Tibial nerve (tissue), 4 donors: ENCODE results near the gene KIF1A. TPM values are rescaled to one million over a fixed set of nuclear protein-coding genes. Genes with fewer than 3 reads are reported as not detected.

Experiments
- DNase-seq, 2 donors: peaks; one replicate each; pipeline ENCODE4 v3.0.0-alpha.2; 2019; ENCODE audit warnings: low spot score in 2 of 2
- H3K27ac ChIP-seq, 4 donors: fragments of 200-600 bp; sonication (generic) in 3 of 4; one replicate each; pipeline ENCODE4 v1.5.1; 2017 to 2019; ENCODE audit warnings: mild to moderate bottlenecking in 1 of 4
- H3K27me3 ChIP-seq, 2 donors: fragments of 200-600 bp; sonication (generic) in 1 of 2; one replicate each; pipeline versions ENCODE4 v1.5.1 to v1.6.0; 2017 to 2019
- H3K36me3 ChIP-seq, 3 donors: fragments of 200-600 bp; sonication (generic); one replicate each; pipeline ENCODE4 v1.5.1; 2018 to 2019
- H3K4me1 ChIP-seq, 4 donors: fragments of 200-600 bp; sonication (generic) in 3 of 4; one replicate each; pipeline ENCODE4 v1.5.1; 2017 to 2019
- H3K4me3 ChIP-seq, 4 donors: fragments of 200-600 bp; sonication (generic) in 3 of 4; one replicate each; pipeline ENCODE4 v1.5.1; 2017 to 2019; ENCODE audit warnings: mild to moderate bottlenecking in 1 of 4, moderate library complexity in 1 of 4
- H3K9me3 ChIP-seq, 4 donors: fragments of 200-600 bp; sonication (generic) in 3 of 4; one replicate each; pipeline ENCODE4 v1.5.1; 2017 to 2019
- CTCF ChIP-seq, 5 experiments: fragments of 200-600 bp in 3 of 5; fragments of 450-650 bp in 2 of 5; sonication (generic) in 3 of 5; IDR thresholded peaks; one replicate each; pipeline ENCODE4 v1.5.1; 2016 to 2019; ENCODE audit warnings: antibody characterized with exemption in 5 of 5, mild to moderate bottlenecking in 3 of 5, moderate library complexity in 2 of 5
- EP300 ChIP-seq, 2 donors: sonication (generic); formaldehyde crosslinking; IDR thresholded peaks; one replicate each; pipeline ENCODE4 v1.6.1; 2017; ENCODE audit warnings: antibody characterized with exemption in 2 of 2, mild to moderate bottlenecking in 1 of 2
- POLR2A ChIP-seq, 2 donors: fragments of 450-650 bp; IDR thresholded peaks; one replicate each; pipeline ENCODE4 v1.6.1; 2017; ENCODE audit warnings: antibody characterized with exemption in 2 of 2, mild to moderate bottlenecking in 2 of 2, moderate library complexity in 2 of 2
- WGBS, 2 donors: methylation state at CpG; one replicate each; pipeline ENCODE4 v1.1.5; 2018; 5-methylcytosine and 5-hydroxymethylcytosine counted together
- total RNA-seq, 4 donors: library from RNA; depleted of rRNA; stranded (reverse); fragments of >200 nt; gene quantifications; one replicate each; pipeline ENCODE4 v1.1.0, GENCODE V29; 2016

KIF1A gene
- total RNA-seq, 4 donors from 2014 or later: 31.9 to 82.2 (median 45.3) TPM

- no peak for TF ChIP-seq CTCF (IDR thresholded peaks at IDR 0.05)
- no peak for TF ChIP-seq POLR2A (IDR thresholded peaks at IDR 0.05)
- TF ChIP-seq EP300 (IDR thresholded peaks at IDR 0.05): no peak
- WGBS, 2 donors: 66 to 70% methylated on average over 16 to 17 of the region's 17 CpGs
- H3K36me3 ChIP-seq: no peaks in the 10 kb centered on the region
- H3K27me3 ChIP-seq: peaks cover 0 to 5% of the 10 kb centered on the region in 2 donors
- DNase-seq: no peak
- H3K9me3 ChIP-seq: no peaks in the 10 kb centered on the region
- H3K4me3 ChIP-seq: no peak overlapping the region
- peaks cover 0 to 9% (median 6%) of the 10 kb centered on the region in 4 donors for H3K4me1 ChIP-seq
- H3K27ac ChIP-seq: peak overlapping the region in 2 of 4 donors; percentile 55 to 68
Measured at GRCh38 chr2:240794178-240794721, 25.8 kb downstream of the KIF1A start.

GRCh38 chr2:240793313-240794177 lies 26.5 kb downstream of the KIF1A start:
- peaks cover 0 to 3% of the 10 kb centered on the region in 2 donors for H3K27me3 ChIP-seq
- no peak overlapping the region for H3K4me3 ChIP-seq
- 79 to 84% methylated on average over 9 to 19 of the region's 21 CpGs for WGBS, 2 donors
- H3K36me3 ChIP-seq: no peaks in the 10 kb centered on the region
- no peak for DNase-seq
- no peak for TF ChIP-seq POLR2A (IDR thresholded peaks at IDR 0.05)
- TF ChIP-seq CTCF (IDR thresholded peaks at IDR 0.05): no peak
- no peak for TF ChIP-seq EP300 (IDR thresholded peaks at IDR 0.05)
- peaks cover 0 to 6% (median 1%) of the 10 kb centered on the region in 4 donors for H3K4me1 ChIP-seq
- H3K27ac ChIP-seq: peak overlapping the region in 2 of 4 donors; percentile 36 to 68
- H3K9me3 ChIP-seq: no peaks in the 10 kb centered on the region

GRCh38 chr2:240792629-240793312 lies 27.2 kb downstream of the KIF1A start:
- no peaks in the 10 kb centered on the region for H3K36me3 ChIP-seq
- 69 to 72% methylated on average over 12 to 15 of the region's 19 CpGs for WGBS, 2 donors
- TF ChIP-seq POLR2A (IDR thresholded peaks at IDR 0.05) (no peak), EP300 (IDR thresholded peaks at IDR 0.05) (no peak), CTCF (IDR thresholded peaks at IDR 0.05) (no peak)
- no peaks in the 10 kb centered on the region for H3K27me3 ChIP-seq
- no peak for DNase-seq
- no peak overlapping the region for H3K4me3 ChIP-seq
- peak overlapping the region in 2 of 4 donors; percentile 43 to 68 for H3K27ac ChIP-seq
- H3K9me3 ChIP-seq: no peaks in the 10 kb centered on the region
- peaks cover 0 to 6% (median 0%) of the 10 kb centered on the region in 4 donors for H3K4me1 ChIP-seq

GRCh38 chr2:240791821-240792628 lies 28.0 kb downstream of the KIF1A start:
- Histone ChIP-seq H3K27ac (peak overlapping the region in 3 of 4 donors; percentile 22 to 68 (median 55)), H3K9me3 (no peaks in the 10 kb centered on the region), H3K4me1 (peaks cover 0 to 6% (median 0%) of the 10 kb centered on the region in 4 donors), H3K4me3 (no peak overlapping the region), H3K36me3 (no peaks in the 10 kb centered on the region), H3K27me3 (no peaks in the 10 kb centered on the region)
- no peak for DNase-seq
- TF ChIP-seq CTCF (IDR thresholded peaks at IDR 0.05) (no peak), POLR2A (IDR thresholded peaks at IDR 0.05) (no peak), EP300 (IDR thresholded peaks at IDR 0.05) (no peak)
- 37 to 42% methylated on average over 12 to 14 of the region's 15 CpGs for WGBS, 2 donors
